Peyer's patch (tissue), 4 donors: ENCODE measurements around the gene AGFG2.

Experiments used
- CTCF ChIP-seq, 6 experiments: fragments of 450-650 bp in 4 of 6; fragments of 200-600 bp in 2 of 6; sonication (generic) in 1 of 6; IDR thresholded peaks; one replicate each; pipeline ENCODE4 v1.5.1; 2017 to 2019; ENCODE audit warnings: antibody characterized with exemption in 6 of 6, mild to moderate bottlenecking in 3 of 6, moderate library complexity in 1 of 6
- POLR2A ChIP-seq, 2 donors: fragments of 450-650 bp; IDR thresholded peaks; one replicate each; pipeline ENCODE4 v1.5.1; 2017; ENCODE audit warnings: antibody characterized with exemption in 2 of 2, mild to moderate bottlenecking in 2 of 2, moderate library complexity in 2 of 2

- TF ChIP-seq POLR2A (IDR thresholded peaks at IDR 0.05) (no peak), CTCF (IDR thresholded peaks at IDR 0.05) (no peak)
Measured at GRCh38 chr7:100580466-100581283, 41.7 kb downstream of the AGFG2 start.
